CD4-positive, CD25-positive, alpha-beta regulatory T cell (primary cell): ENCODE results near the gene TTC9B. TPM values are rescaled to one million over a fixed set of nuclear protein-coding genes. Genes with fewer than 3 reads are reported as not detected.
"Not testable (repeated sequence)": the region's sequence is repeated elsewhere in the genome, so short reads cannot be mapped to it uniquely, and the experiment has no call there.

ENCODE experiments used
- ATAC-seq, 2 donors: fragments of 150-1000 bp; cut with Tn5 transposase; one replicate each; pipeline ENCODE4 v1.10.0; 2021; ENCODE audit warnings: low read depth in 2 of 2, moderate number of reproducible peaks in 2 of 2, moderate library complexity in 1 of 2
- DNase-seq, 3 donors: peaks; one replicate each; pipeline versions ENCODE4 v3.0.0 to v3.0.0-alpha.2; 2012 to 2022; ENCODE audit warnings: mixed read lengths in 1 of 3
- H3K27ac ChIP-seq: one replicate; pipeline ENCODE4 v1.7.0; 2013; ENCODE audit warnings: mild to moderate bottlenecking, low read length; ENCODE audit not compliant: insufficient read depth, poor library complexity, severe bottlenecking
- H3K27me3 ChIP-seq: one replicate; pipeline ENCODE4 v1.7.0; 2013; ENCODE audit warnings: low read length; ENCODE audit not compliant: control insufficient read depth, insufficient read depth
- H3K36me3 ChIP-seq: one replicate; pipeline ENCODE4 v1.7.0; 2013; ENCODE audit warnings: mild to moderate bottlenecking, low read length, moderate library complexity; ENCODE audit not compliant: control insufficient read depth, insufficient read depth
- H3K4me1 ChIP-seq: 2 replicates; pipeline ENCODE4 v1.7.0; 2013; ENCODE audit warnings: mild to moderate bottlenecking, low read length; ENCODE audit not compliant: insufficient read depth, control insufficient read depth, poor library complexity, severe bottlenecking
- H3K4me3 ChIP-seq: one replicate; pipeline ENCODE4 v1.7.0; 2013; ENCODE audit warnings: low read depth, mild to moderate bottlenecking, low read length, moderate library complexity
- H3K9me3 ChIP-seq, 2 experiments: 1 replicate in 1 of 2; 2 replicates in 1 of 2; pipeline ENCODE4 v1.7.0; 2013; ENCODE audit warnings: low read length in 2 of 2, mild to moderate bottlenecking in 1 of 2, moderate library complexity in 1 of 2; ENCODE audit not compliant: control insufficient read depth in 2 of 2
- H3K27ac Mint-ChIP-seq, 3 donors: one replicate each; pipeline ENCODE4 v1.8.0; 2020 to 2022; ENCODE audit warnings: mild to moderate bottlenecking in 3 of 3, mixed read lengths in 3 of 3, moderate library complexity in 2 of 3
- H3K27me3 Mint-ChIP-seq: one replicate; pipeline ENCODE4 v1.8.0; 2022; ENCODE audit warnings: mild to moderate bottlenecking, mixed read lengths
- H3K36me3 Mint-ChIP-seq: one replicate; pipeline ENCODE4 v1.8.0; 2020; ENCODE audit warnings: mixed read lengths
- H3K4me1 Mint-ChIP-seq, 4 donors: one replicate each; pipeline ENCODE4 v1.8.0; 2020 to 2022; ENCODE audit warnings: mixed read lengths in 4 of 4, mild to moderate bottlenecking in 1 of 4
- H3K4me3 Mint-ChIP-seq, 4 donors: one replicate each; pipeline ENCODE4 v1.8.0; 2020 to 2022; ENCODE audit warnings: mild to moderate bottlenecking in 4 of 4, mixed read lengths in 4 of 4, moderate library complexity in 3 of 4
- H3K9me3 Mint-ChIP-seq, 7 donors: one replicate each; pipeline ENCODE4 v1.8.0; 2020 to 2022; ENCODE audit warnings: mixed read lengths in 7 of 7, mild to moderate bottlenecking in 3 of 7, moderate library complexity in 2 of 7
- polyA plus RNA-seq, 4 donors: library from polyadenylated mRNA; unstranded; fragments of 300-500 nt; fragmentation: Illumina TruSeq; gene quantifications; one replicate each; pipeline ENCODE4 v1.2.3, GENCODE V29; 2021
- total RNA-seq: library from RNA; stranded (reverse); gene quantifications from one replicate; pipeline ENCODE4 v1.2.3, GENCODE V29; 2022

TTC9B gene
- total and polyA plus RNA-seq, 5 donors from 2014 or later: not detected

DNA sequence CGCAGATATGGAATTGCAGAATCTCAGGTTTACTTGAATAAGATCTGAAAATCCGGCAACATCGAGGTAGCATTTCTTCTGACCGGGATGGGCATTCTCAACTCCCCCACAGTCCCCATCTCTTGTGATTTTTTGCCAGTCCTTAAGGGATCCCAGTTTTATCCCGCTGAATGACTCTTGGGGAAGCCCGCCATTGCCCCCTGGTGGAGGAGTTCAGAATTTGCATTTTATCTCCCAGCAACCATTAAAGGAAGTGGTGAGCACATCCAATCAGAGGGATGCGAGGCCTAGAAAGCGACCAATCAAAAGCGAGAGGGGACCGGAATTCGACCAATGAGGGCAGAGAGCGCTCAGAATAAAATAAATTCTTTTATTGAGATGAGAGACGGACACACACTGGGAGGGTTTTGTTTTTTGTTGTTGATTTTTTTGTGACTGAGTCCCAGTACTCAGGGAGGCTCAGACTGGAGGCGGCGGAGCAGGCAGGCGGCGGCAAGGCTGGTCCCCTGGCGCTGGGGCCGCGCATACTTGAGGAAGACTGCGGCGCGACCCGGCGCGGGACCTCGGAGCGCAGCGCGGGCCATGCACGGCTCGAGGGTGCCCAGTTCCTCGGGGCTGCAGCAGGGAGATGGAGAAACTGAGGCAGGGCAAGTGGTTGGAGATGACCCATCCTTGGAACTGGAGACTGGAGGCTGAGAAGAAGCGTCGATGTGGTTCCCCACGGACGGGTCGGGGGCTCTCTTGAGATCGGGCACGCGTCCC, 3.9 kb upstream of the TTC9B start:
- Mint-ChIP-seq H3K36me3 (no peaks in the 10 kb centered on the region), H3K4me1 (peaks cover 13 to 25% (median 15%) of the 10 kb centered on the region in 4 donors), H3K9me3 (peaks cover 0 to 9% (median 6%) of the 10 kb centered on the region in 7 donors), H3K4me3 (peak overlapping the region; percentile 25 to 59 (median 44)), H3K27ac (no peak overlapping the region), H3K27me3 (peaks cover 49% of the 10 kb centered on the region)
- Histone ChIP-seq H3K4me3 (no peak overlapping the region), H3K27ac (no peak overlapping the region), H3K4me1 (peaks cover 21% of the 10 kb centered on the region), H3K27me3 (peaks cover 23% of the 10 kb centered on the region), H3K36me3 (no peaks in the 10 kb centered on the region), H3K9me3 (peaks cover 0 to 2% of the 10 kb centered on the region in 2 experiments)
- ATAC-seq (peak; percentile 71 to 82), DNase-seq (peak; percentile 63 to 85 (median 81))

DNA sequence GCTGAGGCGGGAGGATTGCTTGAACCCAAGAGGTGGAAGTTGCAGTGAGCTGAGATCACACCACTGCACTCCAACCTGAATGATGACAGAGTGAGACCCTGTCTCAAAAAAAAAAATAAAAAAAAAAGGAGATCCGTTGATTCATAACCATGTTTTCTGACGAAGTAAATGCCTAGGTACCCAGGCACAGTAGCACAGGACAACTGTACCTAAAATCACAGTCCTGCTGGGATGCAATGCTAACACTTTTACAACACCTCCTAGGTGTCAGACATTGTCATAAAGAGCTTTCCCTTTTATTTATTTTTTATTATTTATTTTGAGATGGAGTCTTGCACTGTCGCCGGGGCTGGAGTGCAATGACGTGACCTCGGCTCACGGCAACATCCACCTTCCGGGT, 2.5 kb upstream of the TTC9B start:
- Histone ChIP-seq H3K27ac (no peak overlapping the region), H3K4me3 (no peak overlapping the region), H3K4me1 (peaks cover 12% of the 10 kb centered on the region), H3K9me3 (peaks cover 0 to 2% of the 10 kb centered on the region in 2 experiments), H3K27me3 (peaks cover 21% of the 10 kb centered on the region), H3K36me3 (no peaks in the 10 kb centered on the region)
- Mint-ChIP-seq H3K36me3 (no peaks in the 10 kb centered on the region), H3K27ac (no peak overlapping the region), H3K4me3 (no peak overlapping the region), H3K27me3 (peaks cover 48% of the 10 kb centered on the region), H3K4me1 (peaks cover 9 to 24% (median 12%) of the 10 kb centered on the region in 4 donors), H3K9me3 (peaks cover 0 to 8% (median 5%) of the 10 kb centered on the region in 7 donors)
- ATAC-seq (no peak), DNase-seq (no peak)

DNA sequence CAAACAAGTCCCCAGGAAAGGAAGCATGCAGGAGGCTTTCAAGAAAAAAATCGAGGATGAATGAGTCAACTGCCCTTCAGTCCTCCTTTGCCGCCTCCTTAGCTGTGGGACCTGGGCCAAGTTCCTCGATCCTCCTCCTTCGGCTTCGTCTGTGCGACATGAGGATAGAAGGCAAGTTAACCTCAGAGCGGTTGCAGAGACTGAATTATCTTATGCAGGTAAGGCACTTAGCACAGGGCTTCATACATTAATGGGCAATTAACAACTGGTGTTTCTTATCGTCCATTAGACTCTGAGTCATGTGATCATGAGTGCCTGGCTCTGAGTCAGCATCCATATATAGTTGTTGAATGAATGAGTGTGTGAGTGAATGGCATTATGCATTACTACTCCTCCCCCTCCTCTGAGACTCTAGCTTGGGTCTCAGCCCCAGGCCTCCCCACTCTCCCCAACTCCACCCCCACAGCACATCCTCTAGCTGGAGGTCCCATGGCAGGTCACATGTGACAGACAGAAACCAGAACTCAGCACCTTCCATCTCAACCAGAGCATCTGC, 1.6 kb upstream of the TTC9B start:
- H3K27ac ChIP-seq: no peak overlapping the region
- peak overlapping the region in 1 of 4 donors; percentile 16 for H3K4me3 Mint-ChIP-seq
- H3K36me3 ChIP-seq: no peaks in the 10 kb centered on the region
- no peaks in the 10 kb centered on the region for H3K36me3 Mint-ChIP-seq
- H3K4me3 ChIP-seq: no peak overlapping the region
- peaks cover 16% of the 10 kb centered on the region for H3K27me3 ChIP-seq
- ATAC-seq (peak in 1 of 2 donors; percentile 23), DNase-seq (no peak)
- H3K9me3 Mint-ChIP-seq: peaks cover 0 to 4% (median 3%) of the 10 kb centered on the region in 7 donors
- no peak overlapping the region for H3K27ac Mint-ChIP-seq
- H3K4me1 Mint-ChIP-seq: peaks cover 5 to 20% (median 8%) of the 10 kb centered on the region in 4 donors
- H3K27me3 Mint-ChIP-seq: peaks cover 42% of the 10 kb centered on the region
- H3K4me1 ChIP-seq: peaks cover 11% of the 10 kb centered on the region
- no peaks in the 10 kb centered on the region for H3K9me3 ChIP-seq

DNA sequence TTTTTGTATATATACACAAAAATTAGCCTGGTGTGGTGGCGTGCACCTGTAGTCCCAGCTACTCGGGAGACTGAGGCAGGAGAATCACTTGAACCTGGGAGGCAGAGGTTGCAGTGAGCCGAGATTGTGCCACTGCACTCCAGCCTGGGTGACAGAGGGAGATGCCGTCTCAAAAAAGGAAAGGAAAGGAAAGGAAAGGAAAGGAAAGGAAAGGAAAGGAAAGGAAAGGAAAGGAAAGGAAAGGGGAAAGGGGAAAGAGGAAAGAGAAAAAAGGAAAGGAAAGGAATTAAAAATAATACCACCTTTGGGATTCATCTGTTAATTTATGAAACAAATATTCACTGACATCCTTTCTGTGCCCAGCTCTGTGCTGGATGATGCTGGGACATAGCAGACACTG, 845 bp upstream of the TTC9B start:
- H3K27ac ChIP-seq, H3K9me3 ChIP-seq, H3K4me3 ChIP-seq, H3K36me3 Mint-ChIP-seq, H3K27ac Mint-ChIP-seq, ATAC-seq, H3K36me3 ChIP-seq, H3K9me3 Mint-ChIP-seq, DNase-seq: not testable (repeated sequence)
- Mint-ChIP-seq H3K4me3 (peak overlapping the region in 1 of 4 donors; percentile 19), H3K27me3 (peaks cover 42% of the 10 kb centered on the region), H3K4me1 (peaks cover 5 to 16% (median 8%) of the 10 kb centered on the region in 4 donors)
- Histone ChIP-seq H3K27me3 (peaks cover 16% of the 10 kb centered on the region), H3K4me1 (peaks cover 11% of the 10 kb centered on the region)

DNA sequence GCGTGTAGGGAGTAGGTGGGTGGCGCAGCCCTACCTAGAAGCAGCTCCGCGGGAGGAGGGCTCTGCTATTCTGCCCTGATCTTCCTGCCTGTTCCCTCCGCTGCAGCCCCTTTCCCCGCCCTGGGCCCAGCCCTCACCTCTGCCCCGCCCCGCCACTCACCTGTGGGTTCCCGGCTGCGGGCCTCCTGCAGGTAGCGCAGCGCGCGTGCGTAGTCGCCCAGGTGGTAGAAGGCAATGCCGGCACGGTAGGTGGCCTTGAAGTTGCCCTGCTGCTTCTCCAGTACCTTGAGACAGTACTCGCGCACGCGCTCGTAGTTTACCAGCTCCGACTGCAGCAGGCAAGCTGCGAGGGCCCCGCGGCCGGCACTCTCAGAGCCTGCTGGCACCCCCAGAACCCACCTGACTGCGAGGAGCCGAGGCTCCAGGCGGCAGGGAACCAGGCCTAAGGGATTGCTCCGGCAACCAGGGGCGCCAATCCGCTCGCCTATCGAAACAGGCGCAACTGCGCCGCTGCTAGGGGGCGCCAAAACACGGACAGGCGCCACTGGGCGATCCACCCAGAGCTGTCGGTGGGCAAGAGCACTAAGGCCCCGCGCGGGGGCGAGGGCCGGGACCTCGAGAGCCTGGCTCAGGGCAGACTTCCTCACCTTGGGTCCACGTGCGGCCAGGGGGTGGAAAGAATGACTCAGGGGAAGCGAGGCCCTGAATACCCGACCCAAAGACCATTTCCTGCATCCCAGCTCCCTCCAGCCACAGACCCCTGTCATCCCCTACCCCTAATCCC, 965 bp downstream of the TTC9B start:
- Histone ChIP-seq H3K4me3 (no peak overlapping the region), H3K36me3 (no peaks in the 10 kb centered on the region), H3K27me3 (peaks cover 13% of the 10 kb centered on the region), H3K27ac (no peak overlapping the region), H3K9me3 (no peaks in the 10 kb centered on the region), H3K4me1 (peaks cover 5% of the 10 kb centered on the region)
- ATAC-seq: no peak
- Mint-ChIP-seq H3K9me3 (peaks cover 0 to 4% (median 3%) of the 10 kb centered on the region in 7 donors), H3K4me1 (peaks cover 5 to 16% (median 8%) of the 10 kb centered on the region in 4 donors), H3K4me3 (no peak overlapping the region), H3K27me3 (peaks cover 40% of the 10 kb centered on the region), H3K36me3 (no peaks in the 10 kb centered on the region), H3K27ac (no peak overlapping the region)
- peak in 1 of 3 donors; percentile 16 for DNase-seq

GRCh38 chr19:40216777-40217026, 1.5 kb downstream of the TTC9B start:
- H3K9me3 ChIP-seq: no peaks in the 10 kb centered on the region
- H3K4me3 ChIP-seq: no peak overlapping the region
- Mint-ChIP-seq H3K9me3 (peaks cover 0 to 2% (median 0%) of the 10 kb centered on the region in 7 donors), H3K36me3 (no peaks in the 10 kb centered on the region), H3K27ac (no peak overlapping the region), H3K27me3 (peaks cover 35% of the 10 kb centered on the region), H3K4me3 (peak overlapping the region in 1 of 4 donors; percentile 54), H3K4me1 (peaks cover 0 to 12% (median 3%) of the 10 kb centered on the region in 4 donors)
- DNase-seq (no peak), ATAC-seq (no peak)
- H3K27ac ChIP-seq: no peak overlapping the region
- H3K36me3 ChIP-seq: no peaks in the 10 kb centered on the region
- H3K27me3 ChIP-seq: peaks cover 13% of the 10 kb centered on the region
- H3K4me1 ChIP-seq: peaks cover 5% of the 10 kb centered on the region

GRCh38 chr19:40216013-40216776, 2.0 kb downstream of the TTC9B start:
- Mint-ChIP-seq H3K9me3 (peaks cover 0 to 2% (median 0%) of the 10 kb centered on the region in 7 donors), H3K4me3 (peak overlapping the region in 1 of 4 donors; percentile 54), H3K36me3 (no peaks in the 10 kb centered on the region), H3K4me1 (peaks cover 0 to 12% (median 3%) of the 10 kb centered on the region in 4 donors), H3K27me3 (peaks cover 31% of the 10 kb centered on the region), H3K27ac (no peak overlapping the region)
- no peak overlapping the region for H3K4me3 ChIP-seq
- ATAC-seq: no peak
- peaks cover 5% of the 10 kb centered on the region for H3K4me1 ChIP-seq
- H3K27ac ChIP-seq: no peak overlapping the region
- no peaks in the 10 kb centered on the region for H3K9me3 ChIP-seq
- H3K27me3 ChIP-seq: peaks cover 13% of the 10 kb centered on the region
- no peak for DNase-seq
- H3K36me3 ChIP-seq: no peaks in the 10 kb centered on the region
